Diencephalon (tissue), 1 donor: ENCODE measurements around the gene PSMA8. TPM values are rescaled to one million over a fixed set of nuclear protein-coding genes. Genes with fewer than 3 reads are reported as not detected.

Experiments used
- total RNA-seq: library from RNA; depleted of rRNA; stranded (reverse); fragments of >200 nt; gene quantifications from one replicate; pipeline ENCODE4 v1.2.3, GENCODE V29; 2014

Gene PSMA8
- total RNA-seq: 0.46 TPM

DNA sequence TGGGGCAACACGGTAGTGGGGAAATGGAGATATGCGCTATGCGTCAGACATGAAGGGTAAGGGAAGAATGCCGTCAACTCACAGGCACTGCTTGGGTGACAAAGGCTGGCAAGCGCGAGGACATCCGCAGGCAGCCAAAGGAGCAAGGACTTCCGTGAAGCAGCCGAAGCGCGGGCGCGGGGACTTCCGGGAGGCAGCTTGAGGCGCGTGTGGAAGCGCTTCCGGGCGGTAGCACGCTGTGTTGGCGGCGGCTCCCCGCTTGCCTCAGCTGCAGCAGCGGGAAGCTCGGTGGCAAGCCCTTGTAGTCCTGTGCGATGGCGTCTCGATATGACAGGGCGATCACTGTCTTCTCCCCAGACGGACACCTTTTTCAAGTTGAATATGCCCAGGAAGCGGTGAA is at the start of gene PSMA8:
PSMA8 (plus strand) TSS at position 218 of the 400 bp plus-strand sequence; CDS start at position 315, 97 bp downstream.

DNA sequence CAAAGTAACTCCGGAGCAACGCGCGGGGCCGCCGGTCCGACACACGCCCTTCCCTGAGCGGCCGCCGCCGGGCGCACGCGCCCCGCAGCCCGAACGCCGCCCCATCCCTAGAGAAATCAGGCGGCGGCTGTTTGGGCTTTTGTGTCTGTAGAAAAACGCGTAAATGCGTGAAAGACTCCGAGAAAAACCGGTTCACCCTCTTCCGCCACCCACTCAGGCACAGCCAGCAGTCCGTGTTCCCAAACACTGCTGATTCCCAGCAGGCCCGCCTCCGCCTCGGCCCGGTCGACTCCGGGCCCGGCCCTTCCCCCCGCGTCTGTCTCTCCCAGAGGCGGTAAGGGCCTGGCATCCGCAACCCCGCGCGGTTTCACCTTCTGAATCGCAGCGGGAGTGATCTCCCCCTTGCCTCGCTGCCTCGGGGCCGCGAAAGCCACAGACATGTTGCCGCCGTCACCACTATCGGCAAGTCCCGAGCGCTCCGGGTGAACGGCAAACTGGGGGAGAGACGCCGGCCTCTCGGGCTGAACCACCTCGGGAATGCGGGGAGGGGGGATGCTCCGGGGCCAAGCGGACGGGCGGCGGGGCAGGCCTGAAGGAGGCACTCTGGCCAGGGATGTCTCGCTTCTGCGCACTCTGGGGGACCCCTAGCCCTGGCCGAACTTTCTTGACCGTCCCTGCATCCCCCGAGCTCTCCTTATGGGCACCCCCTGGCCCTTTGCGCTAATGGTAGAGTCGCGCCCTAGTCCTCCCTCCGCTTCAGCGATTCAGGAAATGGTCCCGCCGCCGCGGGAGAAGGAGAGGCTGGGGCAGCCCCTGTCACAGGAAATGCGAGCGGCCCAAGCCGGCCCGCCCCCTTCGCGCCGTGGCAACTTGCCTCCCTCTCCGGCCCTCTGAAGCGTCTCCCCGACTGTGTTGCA is 43.3 kb upstream of the PSMA8 start, which contains the start of gene SS18:
SS18 (minus strand) TSS at position 484 of the 917 bp plus-strand sequence; CDS start at position 440, 44 bp downstream.

DNA sequence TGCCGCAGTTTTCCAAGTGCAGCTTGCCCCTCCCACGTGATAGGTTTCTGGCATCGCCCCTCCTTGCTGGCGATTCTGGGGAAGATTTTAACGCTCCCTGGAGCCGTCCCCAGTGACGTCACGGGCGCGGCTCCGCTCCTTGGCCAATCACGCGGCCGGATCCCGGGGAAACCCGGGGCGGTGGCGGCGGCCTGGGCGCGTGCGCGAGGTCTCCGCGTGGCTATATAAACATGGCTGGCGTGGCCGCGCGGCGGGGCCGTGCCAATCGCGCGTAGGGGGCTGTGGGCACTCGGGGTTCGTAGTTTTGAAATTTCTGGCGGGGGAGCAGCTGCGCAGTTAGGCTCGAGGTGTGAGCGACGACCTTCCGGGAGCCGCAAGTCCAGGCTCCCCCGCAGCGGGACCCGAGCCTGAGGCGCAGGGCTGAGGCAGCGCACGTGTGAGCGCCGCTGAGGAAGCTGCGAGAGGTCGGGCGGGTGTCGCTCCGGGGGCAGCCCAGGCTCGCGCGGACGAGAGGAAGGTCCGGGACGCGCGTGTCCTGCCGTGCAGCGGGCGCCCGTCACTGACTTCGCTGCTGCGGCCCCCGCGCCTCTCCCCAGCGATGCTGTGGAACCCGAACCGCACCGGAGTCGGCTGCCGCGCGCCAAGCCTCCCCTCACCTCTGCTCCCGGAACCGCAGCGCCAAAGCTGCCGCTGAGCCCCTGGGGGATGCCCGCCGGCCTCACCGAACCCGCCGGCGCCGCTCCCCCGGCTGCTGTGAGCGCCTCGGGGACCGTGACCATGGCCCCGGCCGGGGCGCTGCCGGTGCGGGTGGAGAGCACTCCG is 92.8 kb downstream of the PSMA8 start, which contains the start of gene TAF4B:
TAF4B (plus strand) TSS at position 217 of the 822 bp plus-strand sequence; CDS start at position 706, 489 bp downstream.

Other genes with a start within 250 kb of the PSMA8 start
- gene SS18, start 43.3 kb upstream of the PSMA8 start, total RNA-seq: 61.1 TPM
- gene TAF4B, start 92.6 kb downstream of the PSMA8 start, total RNA-seq: 3.5 TPM